ENCODE measurements around the gene GTF3A. TPM values are rescaled to one million over a fixed set of nuclear protein-coding genes. Genes with fewer than 3 reads are reported as not detected.

Gene GTF3A
- total and polyA plus RNA-seq, 9 of the 15 experiments (the other 6 are each of a cell fraction or from before 2014, with no cell fraction given) = 47.5 to 303 (median 174) TPM

- POLR2A ChIA-PET = no interaction called here
- Histone ChIP-seq H3K9me3 (replicated peaks; ENCODE audit: control insufficient read depth, insufficient read depth, low read depth, low read length) (no peaks in the 10 kb centered on the region), H3K4me2 (ENCODE audit: insufficient read depth, low read length) (no peak overlapping the region), H3K36me3 (ENCODE audit: control insufficient read depth, insufficient read depth, low read length) (no peaks in the 10 kb centered on the region), H3K4me3 (no peak overlapping the region), H3K4me1 (replicated peaks in 1 of 2; ENCODE audit: control insufficient read depth in 2 of 2, insufficient read depth in 2 of 2, low read length in 2 of 2) (no peaks in the 10 kb centered on the region; a peak in 1 of 5 replicates), H3K9me1 (ENCODE audit: control insufficient read depth, insufficient read depth, low read length) (no peaks in the 10 kb centered on the region), H3K27me3 (ENCODE audit: control insufficient read depth in 2 of 2, insufficient read depth in 2 of 2, low read length in 2 of 2) (peaks cover 0 to 10% of the 10 kb centered on the region in 2 experiments; a peak in 1 of 5 replicates), H3K79me2 (ENCODE audit: control insufficient read depth, insufficient read depth, low read length) (no peaks in the 10 kb centered on the region), H3K9ac (ENCODE audit: insufficient read depth in 1 of 2, low read depth in 2 of 2, low read length in 2 of 2) (no peak overlapping the region), H3K27ac (ENCODE audit: extremely low read depth, low read depth, low read length) (no peak overlapping the region), H2AFZ (ENCODE audit: low read depth, low read length) (no peak overlapping the region), H4K20me1 (replicated peaks; ENCODE audit: control insufficient read depth, insufficient read depth, low read length) (no peaks in the 10 kb centered on the region)
- no TSS peak for BruUV-seq (replicated peaks)
- DNase-seq (ENCODE audit: extremely low read depth in 1 of 4, low spot score in 3 of 4) (no peak), ATAC-seq (no peak), FAIRE-seq (no peak)
- intact Hi-C loops (cut with micrococcal nuclease) = no loop called here
- CTCF ChIA-PET (ENCODE audit: low intra/inter-chr PET ratio) = interaction anchor here (0.7 kb wide), 1 partner anchor 1887 kb away, joined by 3 read pairs; no protein-coding TSS in a partner anchor
- in situ Hi-C loops (cut with MboI) = loop anchor here (5.0 kb wide), 1 partner anchor 608 kb away; the partner anchor contains the start of gene URAD
- WGBS (ENCODE audit: insufficient coverage, low coverage, missing lambda C conversion rate) = 29% methylated on average over 4 of the region's 4 CpGs
- TF ChIP-seq SPI1 (IDR thresholded peaks at IDR 0.05; ENCODE audit: borderline replicate concordance, low read depth, low read length) (no peak), OTX1 (CRISPR knock-in tag; IDR thresholded peaks at IDR 0.05) (no peak), NCOA4 (IDR thresholded peaks at IDR 0.05; ENCODE audit: partially characterized antibody) (no peak), ZNF384 (IDR thresholded peaks at IDR 0.05; ENCODE audit: low read depth, low read length) (no peak), MBD1 (CRISPR knock-in tag; IDR thresholded peaks at IDR 0.05) (no peak), CREB1 (IDR thresholded peaks at IDR 0.05) (no peak), CREB1 (CRISPR knock-in tag; IDR thresholded peaks at IDR 0.05) (no peak), KDM1A (IDR thresholded peaks at IDR 0.05) (no peak), NCOA1 (IDR thresholded peaks at IDR 0.05; ENCODE audit: low read depth) (no peak), CUX1 (CRISPR knock-in tag; IDR thresholded peaks at IDR 0.05) (no peak), HNRNPUL1 (IDR thresholded peaks at IDR 0.05; ENCODE audit: low read length) (no peak), MLLT1 (IDR thresholded peaks at IDR 0.05) (no peak), TAF15 (IDR thresholded peaks at IDR 0.05; ENCODE audit: low read depth, low read length) (no peak), ZNF133 (CRISPR knock-in tag; IDR thresholded peaks at IDR 0.05) (no peak), GATA2 (CRISPR knock-in tag; IDR thresholded peaks at IDR 0.05) (no peak), TBP (optimal IDR thresholded peaks at IDR 0.05; ENCODE audit: low read depth, low read length) (no peak)
Measured at GRCh38 chr13:27379126-27379525, 45.3 kb upstream of the GTF3A start.

All from K562 (cell line).